GM13976 (cell line): ENCODE results near the gene CACNA1H.
"Not testable (repeated sequence)": the region's sequence is repeated elsewhere in the genome, so short reads cannot be mapped to it uniquely, and the experiment has no call there.

Source experiments
- DNase-seq: peaks from one replicate; pipeline ENCODE4 v3.0.0; 2012; ENCODE audit warnings: low spot score
- CTCF ChIP-seq: IDR thresholded peaks from 2 replicates; pipeline ENCODE4 v1.5.1; 2012; ENCODE audit warnings: borderline replicate concordance, mild to moderate bottlenecking; ENCODE audit not compliant: insufficient read depth; ENCODE audit errors: extremely low read depth, missing control alignments, control extremely low read depth
- in situ Hi-C: fragments of 300-500 bp; cut with MboI; formaldehyde crosslinking; loops from one replicate; pipeline ENCODE4 v1.12.0; 2022; ENCODE audit warnings: low sequenced_read_pairs, mixed read lengths, inconsistent platforms; ENCODE audit not compliant: unreplicated experiment

CACNA1H gene

DNA sequence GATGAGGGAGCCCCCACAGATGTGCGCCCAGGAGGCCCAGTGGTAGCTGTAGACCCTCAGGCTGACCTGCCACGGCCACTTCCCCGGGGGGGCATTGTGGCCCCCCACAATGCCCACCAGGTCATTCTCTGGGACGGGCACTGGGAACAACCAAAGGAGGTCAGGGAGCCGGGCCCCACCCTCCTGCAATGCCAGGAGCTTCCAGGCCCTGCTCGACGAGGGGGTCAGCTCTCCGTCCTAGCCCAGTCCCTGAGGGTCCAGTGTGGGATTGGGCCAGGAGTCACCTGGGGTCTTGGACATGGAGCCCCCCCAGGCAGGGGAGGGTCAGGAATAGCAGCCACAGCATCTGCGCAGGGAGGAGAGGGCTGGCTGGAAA lies 109.9 kb downstream of the CACNA1H start:
- in situ Hi-C loops = no loop called here
- no peak for TF ChIP-seq CTCF
- DNase-seq = no peak

DNA sequence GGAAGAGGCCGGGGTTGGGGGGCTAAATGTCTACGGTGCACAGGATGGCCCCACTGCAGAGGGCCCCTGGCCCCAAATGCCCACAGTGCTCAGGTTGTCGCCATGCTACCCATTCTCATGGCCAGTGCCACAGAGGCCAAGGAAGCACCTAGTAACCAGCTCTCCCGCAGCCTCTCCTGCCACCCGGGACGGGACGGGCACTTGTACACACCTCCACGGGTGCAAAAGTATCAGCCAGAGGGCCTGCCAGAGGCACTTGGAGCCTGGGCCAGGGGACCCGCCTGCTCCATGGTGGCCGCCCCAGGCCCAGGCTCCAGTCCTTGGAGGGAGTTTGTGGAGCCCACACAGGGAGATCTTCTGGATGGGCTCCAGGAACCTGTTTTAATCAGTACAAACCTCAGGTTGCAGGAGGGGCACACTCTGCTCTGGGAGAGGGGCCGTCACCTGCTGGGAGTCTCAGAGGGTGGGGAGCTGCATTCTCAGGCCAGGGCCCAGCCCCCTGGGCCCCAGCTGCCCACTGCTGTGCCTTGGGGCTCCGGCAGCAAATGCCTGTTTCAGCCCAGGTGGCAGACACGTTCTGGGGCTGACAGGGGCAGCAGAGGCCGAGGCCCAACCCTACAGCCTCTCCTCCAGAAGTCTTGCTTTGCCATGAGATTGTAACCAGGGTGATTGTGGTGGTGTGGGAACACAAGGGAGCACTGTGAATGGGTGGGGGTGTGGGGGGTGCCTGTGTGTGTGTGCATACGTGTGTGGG lies 110.9 kb downstream of the CACNA1H start:
- DNase-seq = no peak
- in situ Hi-C loops = no loop called here
- no peak for TF ChIP-seq CTCF

DNA sequence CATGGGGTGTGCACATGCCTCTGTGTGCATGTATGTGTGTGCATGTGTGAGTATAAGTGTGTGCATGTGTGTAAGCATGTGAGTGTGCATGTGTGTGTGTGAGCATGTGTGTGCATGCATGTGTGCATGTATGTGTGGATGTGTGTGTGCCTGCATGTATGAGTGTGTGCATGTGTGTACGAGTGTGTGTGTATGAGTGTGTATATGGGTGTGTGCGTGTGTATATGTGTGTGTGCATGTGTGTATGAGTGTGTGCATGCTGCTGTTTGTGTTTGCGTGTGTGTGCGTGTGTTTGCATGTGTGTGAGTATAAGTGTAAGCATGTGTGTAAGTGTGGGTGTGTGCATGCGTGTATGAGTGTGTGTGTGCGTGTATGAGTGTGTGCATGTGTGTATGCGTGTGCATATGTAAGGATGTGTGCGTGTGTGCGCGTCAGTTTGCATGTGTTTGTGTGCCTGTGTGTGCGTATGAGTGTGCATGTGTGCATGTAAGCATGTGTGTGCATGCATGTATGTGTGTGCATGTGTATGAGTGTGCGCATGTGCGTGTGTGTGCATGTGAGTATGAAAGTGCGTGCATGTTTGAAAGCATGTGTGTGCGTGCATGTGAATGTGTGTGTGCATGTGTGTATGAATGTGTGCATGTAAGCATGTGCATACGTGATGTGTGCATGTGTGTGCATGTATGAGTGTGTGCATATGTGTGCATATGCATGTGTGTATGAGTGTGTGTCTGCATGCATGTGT lies 111.6 kb downstream of the CACNA1H start:
- no peak for DNase-seq
- no peak for TF ChIP-seq CTCF
- in situ Hi-C loops = no loop called here

- TF ChIP-seq CTCF = no peak
- in situ Hi-C loops = no loop called here
- no peak for DNase-seq
Observed at GRCh38 chr16:1265090-1265630, 112.3 kb downstream of the CACNA1H start.

GRCh38 chr16:1265826-1266225 lies 112.9 kb downstream of the CACNA1H start:
- no peak for DNase-seq
- in situ Hi-C loops = no loop called here
- TF ChIP-seq CTCF = no peak

- in situ Hi-C loops, DNase-seq: not testable (repeated sequence)
Observed at GRCh38 chr16:1269418-1269817, 116.5 kb downstream of the CACNA1H start.

DNA sequence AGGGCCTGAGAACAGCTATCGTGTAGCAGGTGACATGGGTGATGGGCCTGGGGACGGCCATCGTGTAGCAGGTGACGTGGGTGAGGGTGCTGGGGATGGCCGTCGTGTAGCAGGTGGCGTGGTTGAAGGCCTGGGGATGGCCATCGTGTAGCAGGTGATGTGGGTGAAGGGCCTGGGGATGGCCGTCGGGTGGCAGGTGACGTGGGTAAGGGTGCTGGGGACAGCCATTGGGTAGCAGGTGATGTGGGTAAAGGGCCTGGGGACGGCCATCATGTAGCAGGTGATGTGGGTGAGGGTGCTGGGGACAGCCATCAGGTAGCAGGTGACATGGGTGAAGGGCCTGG lies 118.4 kb downstream of the CACNA1H start:
- TF ChIP-seq CTCF = no peak
- DNase-seq = no peak
- in situ Hi-C loops = no loop called here
